ENCODE results near the gene DOCK10.

The DOCK10 gene

GRCh38 chr2:224843141-224843540 is 199.1 kb downstream of the DOCK10 start:
- no peak for DNase-seq (ENCODE audit: low read depth in 2 of 2, low spot score in 1 of 2)

- DNase-seq (ENCODE audit: low read depth in 2 of 2, low spot score in 1 of 2), result no peak
These were observed 200.4 kb downstream of the DOCK10 start for GRCh38 chr2:224841910-224842309.

GRCh38 chr2:224838335-224838734 is 203.9 kb downstream of the DOCK10 start:
- DNase-seq (ENCODE audit: low read depth in 2 of 2, low spot score in 1 of 2), result no peak

GRCh38 chr2:224837558-224837957 is 204.7 kb downstream of the DOCK10 start:
- DNase-seq (ENCODE audit: low read depth in 2 of 2, low spot score in 1 of 2), result no peak

- DNase-seq (ENCODE audit: low read depth in 2 of 2, low spot score in 1 of 2), result no peak
These were observed 205.2 kb downstream of the DOCK10 start for GRCh38 chr2:224837066-224837465.

- no peak for DNase-seq (ENCODE audit: low read depth in 2 of 2, low spot score in 1 of 2)
These were observed 206.0 kb downstream of the DOCK10 start for GRCh38 chr2:224836263-224836662.

- no peak for DNase-seq (ENCODE audit: low read depth in 2 of 2, low spot score in 1 of 2)
These were observed 206.9 kb downstream of the DOCK10 start for GRCh38 chr2:224835405-224835804.

- DNase-seq (ENCODE audit: low read depth in 2 of 2, low spot score in 1 of 2), result no peak
These were observed 208.3 kb downstream of the DOCK10 start for GRCh38 chr2:224833986-224834385.

- no peak for DNase-seq (ENCODE audit: low read depth in 2 of 2, low spot score in 1 of 2)
These were observed 210.1 kb downstream of the DOCK10 start for GRCh38 chr2:224832207-224832606.

- DNase-seq (ENCODE audit: low read depth in 2 of 2, low spot score in 1 of 2), result no peak
These were observed 210.7 kb downstream of the DOCK10 start for GRCh38 chr2:224831530-224831929.

GRCh38 chr2:224820283-224820991 is 221.8 kb downstream of the DOCK10 start:
- no peak for DNase-seq (ENCODE audit: low read depth in 2 of 2, low spot score in 1 of 2)

- DNase-seq (ENCODE audit: low read depth in 2 of 2, low spot score in 1 of 2), result no peak
These were observed 223.2 kb downstream of the DOCK10 start for GRCh38 chr2:224819075-224819474.

- no peak for DNase-seq (ENCODE audit: low read depth in 2 of 2, low spot score in 1 of 2)
These were observed 224.6 kb downstream of the DOCK10 start for GRCh38 chr2:224817676-224818075.

- no peak for DNase-seq (ENCODE audit: low read depth in 2 of 2, low spot score in 1 of 2)
These were observed 225.5 kb downstream of the DOCK10 start for GRCh38 chr2:224816816-224817215.

- DNase-seq (ENCODE audit: low read depth in 2 of 2, low spot score in 1 of 2), result no peak
These were observed 228.7 kb downstream of the DOCK10 start for GRCh38 chr2:224813578-224813977.

GRCh38 chr2:224807153-224807964 is 234.9 kb downstream of the DOCK10 start:
- no peak for DNase-seq (ENCODE audit: low read depth in 2 of 2, low spot score in 1 of 2)

GRCh38 chr2:224803930-224804329 is 238.3 kb downstream of the DOCK10 start:
- no peak for DNase-seq (ENCODE audit: low read depth in 2 of 2, low spot score in 1 of 2)

GRCh38 chr2:224802407-224802806 is 239.9 kb downstream of the DOCK10 start:
- DNase-seq (ENCODE audit: low read depth in 2 of 2, low spot score in 1 of 2), result no peak

- no peak for DNase-seq (ENCODE audit: low read depth in 2 of 2, low spot score in 1 of 2)
These were observed 240.9 kb downstream of the DOCK10 start for GRCh38 chr2:224801360-224801759.

GRCh38 chr2:224799691-224800090 is 242.6 kb downstream of the DOCK10 start:
- no peak for DNase-seq (ENCODE audit: low read depth in 2 of 2, low spot score in 1 of 2)

GRCh38 chr2:224798180-224798579 is 244.1 kb downstream of the DOCK10 start:
- DNase-seq (ENCODE audit: low read depth in 2 of 2, low spot score in 1 of 2), result no peak

- DNase-seq (ENCODE audit: low read depth in 2 of 2, low spot score in 1 of 2), result no peak
These were observed 245.5 kb downstream of the DOCK10 start for GRCh38 chr2:224796695-224797305.

Measured in stimulated activated CD8-positive, alpha-beta memory T cell treated with anti-CD3 and anti-CD28 coated beads, Interleukin-4, amount 100 ng/mL, for 4 hours (primary cell).